GM21717 (cell line): ENCODE results near the gene PSMD13.

Experiments used
- ATAC-seq: cut with Tn5 transposase; IDR thresholded peaks from one replicate; pipeline ENCODE4 v1.9.1; 2021; ENCODE audit warnings: mild to moderate bottlenecking, moderate library complexity; ENCODE audit not compliant: unreplicated experiment

Gene PSMD13

GRCh38 chr11:241634-242033, 4.9 kb downstream of the PSMD13 start:
- ATAC-seq = no peak

DNA sequence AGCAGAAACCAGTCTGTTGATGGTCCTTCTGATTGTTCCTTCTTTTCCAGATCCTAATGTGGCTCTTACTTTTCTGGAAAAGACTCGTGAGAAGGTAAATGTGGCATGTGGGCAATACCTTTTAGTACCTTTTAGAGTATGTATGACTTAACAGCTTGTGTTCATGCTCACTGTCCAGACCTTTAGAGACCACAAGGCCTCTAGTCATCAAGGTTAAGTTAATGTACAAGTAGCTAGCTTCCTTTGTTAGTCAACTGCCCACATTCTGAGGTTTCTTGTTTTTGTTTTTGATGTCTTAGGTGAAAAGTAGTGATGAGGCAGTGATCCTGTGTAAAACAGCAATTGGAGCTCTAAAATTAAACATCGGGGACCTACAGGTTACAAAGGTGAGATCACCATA, 7.6 kb downstream of the PSMD13 start:
- no peak for ATAC-seq

DNA sequence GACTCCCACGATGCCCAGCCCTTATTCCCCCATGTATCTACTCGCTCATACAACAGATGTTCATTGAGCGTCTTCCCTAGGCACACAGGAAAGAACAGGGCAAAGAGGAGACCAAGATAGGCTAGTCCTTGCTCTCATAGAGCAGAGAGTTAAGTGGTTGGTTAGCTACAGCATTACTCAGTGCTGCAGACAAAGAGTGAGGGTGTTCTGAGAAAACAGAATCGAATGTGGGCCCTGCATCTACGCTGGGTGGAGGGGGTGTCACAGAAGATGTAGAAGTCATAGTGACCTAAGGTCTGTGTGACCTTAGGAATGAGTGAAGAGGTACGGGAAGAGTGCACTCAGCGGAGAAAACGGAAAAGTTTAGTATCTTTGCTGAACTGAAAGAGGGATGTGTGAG, 12.3 kb downstream of the PSMD13 start:
- ATAC-seq = no peak

- no peak for ATAC-seq
These were observed 13.5 kb downstream of the PSMD13 start for GRCh38 chr11:250274-250673.

- ATAC-seq = no peak
These were observed 14.0 kb downstream of the PSMD13 start for GRCh38 chr11:250740-251299.

DNA sequence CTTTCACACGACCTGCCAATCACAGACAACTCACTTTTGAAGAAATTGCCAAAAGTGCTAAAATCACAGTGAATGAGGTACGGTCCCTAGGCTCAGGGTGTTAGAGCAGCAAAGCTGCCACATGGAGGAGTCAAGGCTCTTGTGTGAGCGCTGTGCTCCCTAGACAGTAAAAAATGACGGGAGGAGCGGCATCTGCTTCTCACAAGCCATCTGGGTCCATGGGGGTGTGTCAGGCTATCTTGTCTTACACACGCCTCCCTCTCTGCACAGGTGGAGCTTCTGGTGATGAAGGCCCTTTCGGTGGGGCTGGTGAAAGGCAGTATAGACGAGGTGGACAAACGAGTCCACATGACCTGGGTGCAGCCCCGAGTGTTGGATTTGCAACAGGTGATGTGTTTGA, 14.8 kb downstream of the PSMD13 start:
- ATAC-seq = no peak

DNA sequence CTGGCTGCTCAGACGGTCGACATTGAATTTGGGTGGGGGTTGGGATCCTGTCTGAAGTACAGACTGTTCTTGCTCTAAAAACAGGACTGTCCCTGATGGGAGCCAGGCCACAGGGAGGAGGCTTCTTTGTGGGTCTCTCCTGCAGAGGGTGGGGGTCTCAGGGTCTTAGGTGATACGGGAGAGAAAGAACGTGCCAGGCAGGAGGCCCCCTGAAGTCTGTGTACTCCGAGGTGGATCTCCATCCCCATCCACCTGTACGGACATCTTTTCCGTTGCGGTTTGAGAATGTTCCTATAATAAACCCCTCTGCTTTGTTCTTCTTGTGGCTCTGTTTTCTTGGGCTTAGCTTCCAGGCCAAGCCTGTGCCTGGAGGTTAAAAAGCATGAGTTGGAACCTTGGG, 15.9 kb downstream of the PSMD13 start:
- ATAC-seq = no peak

DNA sequence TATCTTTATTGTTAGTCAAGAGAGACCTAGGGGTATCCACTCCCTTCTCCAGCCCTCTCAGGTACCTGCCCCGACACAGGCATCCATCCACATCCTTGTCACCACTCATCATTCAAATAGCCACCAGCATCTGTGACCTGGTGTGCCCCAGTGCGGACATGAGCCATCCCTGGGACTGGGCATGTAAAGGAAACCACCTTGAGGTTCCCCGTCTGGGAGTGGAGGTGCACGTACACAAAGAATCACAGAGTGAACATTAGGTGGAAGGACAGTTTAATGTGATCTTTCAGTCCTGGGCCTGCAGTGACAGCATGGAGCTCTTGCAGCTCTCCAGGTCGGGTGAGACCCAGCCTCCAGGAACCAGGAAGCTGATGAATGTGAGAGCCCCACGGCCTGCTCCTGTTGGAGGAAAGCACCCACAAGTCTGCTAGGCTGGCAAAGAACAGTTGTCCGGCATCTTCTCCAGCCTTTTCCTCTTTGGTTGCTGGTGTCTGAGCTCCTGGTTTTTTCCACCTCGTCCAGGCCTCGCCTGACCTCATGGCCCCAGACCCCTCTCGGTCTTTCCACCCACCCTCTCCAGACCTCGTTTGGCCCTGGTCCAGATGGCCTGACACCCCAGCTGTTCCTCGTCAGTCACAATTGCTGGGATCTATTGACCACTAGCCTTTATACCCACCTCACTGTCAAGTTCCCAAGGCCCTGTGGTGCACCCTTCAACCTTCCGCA, 16.5 kb downstream of the PSMD13 start:
- ATAC-seq = no peak

DNA sequence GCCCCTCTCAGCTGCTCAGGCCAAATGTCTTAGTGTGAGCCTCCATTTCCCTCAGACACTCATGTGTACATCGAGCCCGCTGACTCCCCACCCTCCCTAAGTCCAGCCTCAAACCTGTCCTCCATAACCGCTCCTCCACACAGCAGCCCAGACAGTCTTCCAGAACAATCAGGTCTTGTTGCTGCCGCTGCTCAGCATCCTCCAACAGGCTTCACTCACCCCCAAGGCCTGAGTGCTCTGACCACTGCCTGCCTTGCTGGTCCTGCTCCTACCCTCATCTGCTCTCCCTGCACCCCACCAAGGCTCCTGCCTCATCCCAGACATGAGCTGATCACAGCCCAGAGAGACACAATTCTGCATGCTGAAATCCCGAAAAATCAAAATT, 17.1 kb downstream of the PSMD13 start:
- ATAC-seq = no peak

DNA sequence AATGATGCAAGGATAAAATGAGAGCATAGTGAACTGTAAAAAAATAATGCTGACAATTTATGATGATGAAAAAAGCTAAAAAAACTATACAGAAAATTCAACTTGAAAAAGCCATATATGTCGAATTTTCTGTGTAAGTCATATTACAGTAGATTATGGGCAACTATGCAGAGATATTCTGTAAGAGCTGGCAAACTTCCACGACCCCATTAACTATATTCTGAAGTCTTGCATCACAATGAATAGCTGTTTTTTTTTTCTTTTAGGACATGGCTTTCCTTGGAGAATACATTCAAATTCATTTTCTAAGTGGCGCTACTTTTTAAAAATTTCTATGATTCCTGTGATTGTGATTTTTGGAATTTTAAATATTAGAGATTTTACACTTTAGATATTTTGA, 18.4 kb downstream of the PSMD13 start:
- no peak for ATAC-seq

DNA sequence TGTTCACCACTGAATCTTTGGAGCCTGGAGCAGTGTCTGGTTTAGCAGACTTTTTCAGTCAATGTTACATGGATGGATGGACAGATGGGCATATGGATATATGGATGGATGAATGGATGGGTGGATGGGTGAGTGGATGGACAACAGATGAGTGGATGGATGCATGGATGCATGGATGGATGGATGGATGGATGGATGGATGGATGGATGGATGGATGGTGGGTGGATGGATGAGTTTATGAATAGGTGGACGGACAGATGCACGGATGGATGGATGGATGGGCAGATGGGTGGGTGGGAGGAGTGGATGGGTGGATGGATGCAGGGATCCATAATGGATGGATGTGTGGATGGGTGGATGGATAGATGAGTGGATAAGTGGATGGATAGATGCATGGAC, 19.0 kb downstream of the PSMD13 start:
- ATAC-seq = no peak

DNA sequence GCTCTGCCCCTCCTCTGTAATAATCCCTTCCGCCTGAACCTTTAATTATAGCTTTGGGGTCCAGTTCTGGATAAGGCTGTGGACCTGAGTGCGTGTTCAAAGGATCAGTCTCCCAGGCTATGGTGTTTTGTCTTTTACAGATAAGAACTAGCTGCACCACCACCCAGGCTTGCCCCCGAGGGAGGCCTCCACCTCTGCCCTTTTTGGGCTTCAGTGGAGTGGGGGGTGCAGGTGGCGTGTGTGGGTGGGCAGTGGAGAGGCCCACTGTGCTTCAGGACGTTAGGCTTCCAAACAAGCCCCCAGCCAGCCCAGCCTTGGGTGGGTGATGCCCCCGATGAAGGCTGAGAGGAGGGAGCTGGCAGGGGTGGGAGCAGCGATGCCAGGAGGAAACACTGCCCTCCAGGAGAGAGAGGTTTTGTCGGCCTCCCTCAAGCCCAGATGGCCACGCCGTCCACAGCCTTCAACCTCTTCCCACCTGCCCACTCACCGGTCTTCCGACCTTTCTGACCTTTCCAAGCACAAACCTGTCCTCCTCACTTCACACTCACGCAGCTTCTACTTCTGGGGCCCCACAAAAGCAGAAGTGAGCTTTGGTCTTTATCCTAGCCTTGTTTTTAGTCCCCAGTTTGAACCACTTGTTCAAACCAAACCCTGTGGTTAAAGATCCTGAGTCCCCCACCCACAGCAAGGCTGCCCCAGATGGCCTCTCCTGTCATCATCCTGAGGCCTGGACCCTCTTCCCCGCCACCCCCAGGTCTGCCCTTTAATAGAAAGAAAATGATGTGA, 20.4 kb downstream of the PSMD13 start:
- no peak for ATAC-seq

- no peak for ATAC-seq
These were observed 21.2 kb downstream of the PSMD13 start for GRCh38 chr11:257766-258493.

GRCh38 chr11:259413-259812, 22.6 kb downstream of the PSMD13 start:
- ATAC-seq = no peak

GRCh38 chr11:261624-262023, 24.8 kb downstream of the PSMD13 start:
- ATAC-seq = no peak

GRCh38 chr11:266676-267439, 30.1 kb downstream of the PSMD13 start:
- no peak for ATAC-seq

DNA sequence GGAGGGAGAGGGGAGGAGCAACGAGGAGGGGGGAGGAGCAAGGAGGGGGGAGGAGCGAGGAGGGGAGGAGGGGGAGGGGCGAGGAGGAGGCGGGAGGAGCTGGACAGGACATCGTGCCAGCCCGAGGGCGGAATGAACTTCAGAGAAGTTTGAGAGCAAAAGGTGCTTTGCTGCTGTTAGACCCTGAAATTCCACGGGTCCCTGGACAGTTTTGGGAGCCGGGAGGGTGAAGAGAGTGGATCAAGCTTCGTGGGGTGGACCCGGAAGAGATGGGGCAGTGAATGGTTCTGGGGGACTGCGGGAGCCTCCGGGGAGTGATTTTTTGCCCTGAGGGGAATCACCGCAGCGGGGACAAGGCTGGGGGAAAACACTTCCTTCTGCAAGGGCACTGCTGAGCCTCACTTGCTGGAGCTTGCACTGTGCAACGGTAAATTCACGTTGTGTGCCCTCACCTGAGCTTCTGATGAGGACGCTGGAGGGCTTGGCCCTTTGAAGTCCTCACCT, 30.8 kb downstream of the PSMD13 start:
- no peak for ATAC-seq

DNA sequence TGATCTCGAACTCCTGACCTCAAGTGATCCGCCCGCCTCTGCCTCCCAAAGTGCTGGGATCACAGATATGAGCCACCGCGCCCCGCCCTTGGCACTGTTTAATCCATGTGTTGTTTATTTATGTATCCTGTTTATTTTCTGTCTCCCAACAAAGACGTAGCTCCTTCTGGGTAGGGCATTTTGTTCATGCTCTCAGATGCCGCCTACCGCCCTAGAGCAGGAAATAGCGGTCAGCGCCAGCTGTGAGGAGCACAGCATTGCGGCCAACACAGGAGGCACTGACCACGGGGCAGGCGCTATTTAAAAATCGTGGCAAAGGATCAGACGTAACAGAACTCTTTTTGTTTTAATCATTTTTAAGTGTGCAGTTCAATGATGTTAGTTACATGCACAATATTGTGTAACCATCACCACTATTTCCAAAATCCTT, 32.0 kb downstream of the PSMD13 start:
- ATAC-seq = peak; percentile 40

GRCh38 chr11:269146-269890, 32.5 kb downstream of the PSMD13 start:
- peak; percentile 66 for ATAC-seq
